HG03457 (cell line): Measurements from ENCODE around the gene EBF3.

ENCODE experiments used
- ATAC-seq: cut with Tn5 transposase; IDR thresholded peaks from one replicate; pipeline ENCODE4 v1.9.1; 2021; ENCODE audit warnings: moderate number of reproducible peaks; ENCODE audit not compliant: unreplicated experiment

EBF3 gene

GRCh38 chr10:129857242-129857960 is 106.7 kb downstream of the EBF3 start:
- ATAC-seq: no peak

GRCh38 chr10:129855836-129856563 is 108.1 kb downstream of the EBF3 start:
- no peak for ATAC-seq

- no peak for ATAC-seq
These were observed 109.0 kb downstream of the EBF3 start for GRCh38 chr10:129854796-129855705.

- no peak for ATAC-seq
These were observed 109.9 kb downstream of the EBF3 start for GRCh38 chr10:129854158-129854557.

- no peak for ATAC-seq
These were observed 110.5 kb downstream of the EBF3 start for GRCh38 chr10:129853562-129853903.

- no peak for ATAC-seq
These were observed 111.1 kb downstream of the EBF3 start for GRCh38 chr10:129852829-129853561.

- no peak for ATAC-seq
These were observed 112.0 kb downstream of the EBF3 start for GRCh38 chr10:129851941-129852640.

- no peak for ATAC-seq
These were observed 113.3 kb downstream of the EBF3 start for GRCh38 chr10:129850790-129851189.

GRCh38 chr10:129850316-129850715 is 113.8 kb downstream of the EBF3 start:
- no peak for ATAC-seq

GRCh38 chr10:129849853-129850252 is 114.2 kb downstream of the EBF3 start:
- no peak for ATAC-seq

GRCh38 chr10:129849452-129849750 is 114.7 kb downstream of the EBF3 start:
- ATAC-seq: no peak

GRCh38 chr10:129848696-129849451 is 115.2 kb downstream of the EBF3 start:
- no peak for ATAC-seq

- no peak for ATAC-seq
These were observed 116.2 kb downstream of the EBF3 start for GRCh38 chr10:129847741-129848483.

- ATAC-seq: no peak
These were observed 117.1 kb downstream of the EBF3 start for GRCh38 chr10:129846991-129847391.

- no peak for ATAC-seq
These were observed 118.8 kb downstream of the EBF3 start for GRCh38 chr10:129845111-129845753.

GRCh38 chr10:129844216-129844766 is 119.8 kb downstream of the EBF3 start:
- no peak for ATAC-seq

GRCh38 chr10:129843702-129844101 is 120.4 kb downstream of the EBF3 start:
- no peak for ATAC-seq

GRCh38 chr10:129843131-129843541 is 120.9 kb downstream of the EBF3 start:
- ATAC-seq: no peak
